Astrocyte of the cerebellum (primary cell): ENCODE results near the gene SRGAP3.
A peak's percentile ranks its signal among the peaks of the same experiment; 100 is the strongest.

Experiments used
- DNase-seq: peaks from one replicate; pipeline ENCODE4 v3.0.0-alpha.2; 2011; ENCODE audit warnings: low read depth
- H3K4me3 ChIP-seq: 2 replicates; pipeline ENCODE4 v1.5.1; 2011; ENCODE audit warnings: mild to moderate bottlenecking, low read depth, low read length, moderate library complexity
- in situ Hi-C: cut with HindIII; loops from 2 replicates; pipeline ENCODE4 v1.10.0; 2017; ENCODE audit warnings: low sequenced_read_pairs
- TF ChIP-seq, protein P1 (sequence below): IDR thresholded peaks from 2 replicates; pipeline ENCODE4 v1.5.1; 2012; ENCODE audit warnings: low read length, low read depth, moderate library complexity, mild to moderate bottlenecking; ENCODE audit errors: missing control alignments

The SRGAP3 gene

DNA sequence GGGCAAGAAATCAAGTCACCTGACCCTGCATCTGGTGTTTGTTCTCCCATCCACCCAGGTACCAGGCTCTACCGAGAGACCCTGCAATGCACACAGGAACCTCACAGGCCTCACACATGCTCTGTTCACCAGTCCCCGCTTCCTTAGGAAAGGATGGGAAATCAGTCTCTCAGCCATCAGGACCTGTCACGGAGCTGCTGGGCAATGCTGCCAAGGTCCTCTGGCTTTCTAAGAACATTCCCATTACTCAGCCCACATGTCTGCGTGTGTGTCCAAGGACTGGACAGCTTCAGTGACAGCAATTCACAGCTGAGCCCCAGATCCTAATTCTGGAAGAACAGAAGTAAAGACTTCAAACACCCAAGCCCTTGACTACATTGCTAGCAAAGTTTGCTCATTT is 6.5 kb upstream of the SRGAP3 start:
- in situ Hi-C loops = loop anchor here (5.0 kb wide), 1 partner anchor 46 kb away; no protein-coding TSS in a partner anchor
- no peak overlapping the region for H3K4me3 ChIP-seq
- DNase-seq = no peak
- TF ChIP-seq, protein P1, sequence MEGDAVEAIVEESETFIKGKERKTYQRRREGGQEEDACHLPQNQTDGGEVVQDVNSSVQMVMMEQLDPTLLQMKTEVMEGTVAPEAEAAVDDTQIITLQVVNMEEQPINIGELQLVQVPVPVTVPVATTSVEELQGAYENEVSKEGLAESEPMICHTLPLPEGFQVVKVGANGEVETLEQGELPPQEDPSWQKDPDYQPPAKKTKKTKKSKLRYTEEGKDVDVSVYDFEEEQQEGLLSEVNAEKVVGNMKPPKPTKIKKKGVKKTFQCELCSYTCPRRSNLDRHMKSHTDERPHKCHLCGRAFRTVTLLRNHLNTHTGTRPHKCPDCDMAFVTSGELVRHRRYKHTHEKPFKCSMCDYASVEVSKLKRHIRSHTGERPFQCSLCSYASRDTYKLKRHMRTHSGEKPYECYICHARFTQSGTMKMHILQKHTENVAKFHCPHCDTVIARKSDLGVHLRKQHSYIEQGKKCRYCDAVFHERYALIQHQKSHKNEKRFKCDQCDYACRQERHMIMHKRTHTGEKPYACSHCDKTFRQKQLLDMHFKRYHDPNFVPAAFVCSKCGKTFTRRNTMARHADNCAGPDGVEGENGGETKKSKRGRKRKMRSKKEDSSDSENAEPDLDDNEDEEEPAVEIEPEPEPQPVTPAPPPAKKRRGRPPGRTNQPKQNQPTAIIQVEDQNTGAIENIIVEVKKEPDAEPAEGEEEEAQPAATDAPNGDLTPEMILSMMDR = no peak

DNA sequence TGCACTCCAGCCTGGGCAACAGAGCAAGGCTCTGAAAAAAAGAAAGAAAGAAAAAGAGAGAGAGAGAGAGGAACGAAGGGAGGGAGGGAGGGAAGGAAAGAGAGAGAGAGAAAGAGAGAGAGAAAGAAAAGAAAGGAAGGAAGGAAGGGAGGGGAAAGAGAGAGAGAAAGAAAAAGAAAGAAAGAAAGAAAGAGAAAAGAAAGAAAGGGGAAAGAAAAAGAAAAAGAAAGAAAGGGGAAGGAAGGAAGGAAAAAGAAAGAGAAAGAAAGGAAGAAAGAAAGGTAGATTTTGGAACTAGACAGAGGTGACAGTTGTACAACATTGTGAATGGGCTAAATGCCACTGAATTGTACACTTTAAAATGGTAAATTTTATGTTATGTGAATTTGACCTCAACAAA is 5.3 kb upstream of the SRGAP3 start:
- DNase-seq = no peak
- in situ Hi-C loops = loop anchor here (5.0 kb wide), 1 partner anchor 48 kb away; no protein-coding TSS in a partner anchor
- TF ChIP-seq, protein P1 = no peak
- no peak overlapping the region for H3K4me3 ChIP-seq

DNA sequence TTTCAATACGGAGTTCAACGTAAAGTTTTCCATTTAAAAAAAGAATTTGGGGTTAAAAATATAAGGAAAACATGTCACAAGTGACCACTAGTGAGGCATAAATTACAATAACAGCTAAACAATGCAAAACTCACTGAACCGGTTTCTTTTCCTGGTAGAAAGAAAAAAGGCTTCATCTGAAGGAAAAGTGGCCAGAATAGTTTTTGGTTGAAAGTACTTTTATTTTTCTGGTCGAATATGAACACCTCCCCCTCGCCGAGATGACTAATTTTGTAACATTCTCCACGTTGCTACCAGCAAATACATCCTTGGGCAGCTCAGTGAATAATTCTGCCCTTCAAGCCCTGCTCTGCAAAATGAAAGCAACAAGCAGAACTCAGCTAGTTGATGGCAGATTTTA is 3.9 kb upstream of the SRGAP3 start:
- no peak overlapping the region for H3K4me3 ChIP-seq
- in situ Hi-C loops = no loop called here
- no peak for DNase-seq
- TF ChIP-seq, protein P1 = no peak

DNA sequence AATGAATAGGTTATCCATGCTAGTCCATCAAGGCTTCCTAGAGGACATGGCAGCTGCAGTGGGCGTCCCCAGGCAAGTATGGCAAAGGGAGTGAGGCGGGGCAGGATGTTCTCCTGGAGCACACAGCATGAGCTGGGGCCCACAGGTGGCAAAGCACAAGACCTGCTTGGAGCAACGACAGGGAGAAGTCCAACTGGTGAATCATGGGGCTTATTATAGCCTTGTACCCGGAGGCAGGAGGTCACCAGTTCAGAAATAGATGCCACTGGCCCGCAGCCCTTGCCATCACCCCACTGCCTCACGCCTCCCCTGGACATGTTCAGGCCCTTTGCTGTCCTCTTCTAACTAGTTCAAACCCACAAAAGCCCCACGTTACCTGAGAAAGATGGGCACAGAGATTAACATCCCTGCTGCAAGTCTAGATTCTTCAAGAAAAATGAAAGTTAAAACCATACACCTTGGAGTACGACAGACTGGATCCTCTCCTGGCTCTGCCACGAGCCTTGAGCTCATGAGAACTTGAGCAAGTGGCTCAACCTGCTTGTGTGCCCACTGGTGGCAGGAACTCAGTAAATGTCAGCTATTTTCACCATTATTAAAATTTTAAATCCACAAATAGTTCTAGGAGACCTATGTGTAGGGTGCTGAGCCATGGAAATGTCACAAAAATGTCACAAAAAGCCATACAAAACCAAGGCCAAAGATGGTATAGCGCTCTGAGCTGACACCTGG is 1.8 kb upstream of the SRGAP3 start:
- TF ChIP-seq, protein P1 = peak; percentile 25
- DNase-seq = no peak
- in situ Hi-C loops = no loop called here
- no peak overlapping the region for H3K4me3 ChIP-seq

DNA sequence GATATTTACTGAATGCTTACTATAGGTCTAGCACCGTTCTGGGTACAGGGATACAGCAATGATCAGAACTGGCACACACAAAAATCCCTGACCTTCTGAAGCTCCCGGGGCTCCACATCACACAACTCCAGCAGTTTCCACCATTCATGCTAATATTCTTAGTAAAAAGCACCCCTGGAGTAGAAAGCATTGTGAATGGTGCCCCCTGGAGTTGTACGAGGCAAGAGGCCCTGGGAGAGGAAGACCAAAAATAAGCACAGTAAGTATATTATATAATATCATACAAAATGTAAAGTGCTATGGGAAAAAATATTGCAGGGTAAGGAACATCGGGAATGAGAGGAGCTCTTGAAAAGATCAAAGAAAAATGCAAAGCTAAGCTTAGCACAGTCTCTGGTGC is 790 bp upstream of the SRGAP3 start:
- TF ChIP-seq, protein P1 = peak; percentile 20
- no peak for DNase-seq
- no peak overlapping the region for H3K4me3 ChIP-seq
- in situ Hi-C loops = no loop called here

DNA sequence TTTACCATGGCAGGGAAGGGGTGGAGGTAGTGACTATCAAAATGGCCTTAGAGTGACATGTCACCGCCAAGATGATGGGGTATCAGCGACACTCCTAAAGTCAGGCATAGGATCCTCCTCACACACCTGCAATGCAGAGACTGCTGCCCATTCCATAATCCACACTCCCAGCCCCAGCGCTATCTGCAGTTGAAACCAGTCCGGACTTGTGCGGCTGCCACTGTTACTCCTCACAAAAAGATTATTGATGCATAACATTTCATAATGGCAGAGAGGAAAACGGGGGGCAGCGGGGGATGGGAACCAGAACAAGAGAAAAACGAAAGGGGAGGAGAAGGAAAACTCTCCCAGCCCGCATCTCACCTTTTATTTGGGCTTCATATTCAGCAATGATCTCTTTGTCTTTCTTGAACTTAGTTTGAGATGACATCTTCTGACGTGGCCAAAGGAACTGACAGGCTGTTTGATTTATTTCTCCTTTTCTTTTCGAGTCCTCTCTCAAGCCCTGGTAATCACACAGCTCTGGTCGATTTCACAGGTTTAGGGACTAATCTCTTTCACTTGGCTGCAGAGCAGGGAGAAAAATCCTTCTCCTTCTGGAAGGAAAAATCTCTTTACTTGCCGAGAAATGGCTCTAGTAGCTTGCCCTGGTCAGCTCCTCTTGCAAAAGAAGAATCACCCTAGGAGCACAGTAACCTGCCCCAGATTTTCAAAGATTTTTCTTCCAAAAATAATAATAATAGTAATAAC is 749 bp downstream of the SRGAP3 start:
- no peak for DNase-seq
- in situ Hi-C loops = no loop called here
- H3K4me3 ChIP-seq = peak overlapping the region; percentile 53
- TF ChIP-seq, protein P1 = no peak
